Right lobe of liver (tissue), 6 donors: ENCODE results near the gene SCCPDH. TPM values are rescaled to one million over a fixed set of nuclear protein-coding genes. Genes with fewer than 3 reads are reported as not detected.

Source experiments
- ATAC-seq, 4 donors: fragments of 200-7000 bp; cut with Tn5 transposase; one replicate each; pipeline ENCODE4 v1.9.1; 2020; ENCODE audit warnings: mild to moderate bottlenecking in 4 of 4, moderate library complexity in 4 of 4
- DNase-seq, 3 donors: peaks; one replicate each; pipeline ENCODE4 v3.0.0-alpha.2; 2020
- H3K27ac ChIP-seq, 3 donors: fragments of 200-600 bp; one replicate each; pipeline ENCODE4 v1.8.0; 2022
- H3K27me3 ChIP-seq, 2 donors: fragments of 200-600 bp; one replicate each; pipeline ENCODE4 v1.8.0; 2022
- H3K36me3 ChIP-seq, 4 donors: fragments of 200-600 bp; sonication (generic) in 1 of 4; one replicate each; pipeline versions ENCODE4 v1.5.1 to v1.8.0; 2017 to 2022; ENCODE audit warnings: control low read depth in 1 of 4
- H3K4me1 ChIP-seq, 4 donors: fragments of 200-600 bp; sonication (generic) in 1 of 4; one replicate each; pipeline versions ENCODE4 v1.5.1 to v1.8.0; 2017 to 2022; ENCODE audit warnings: control low read depth in 1 of 4
- H3K4me3 ChIP-seq, 3 donors: fragments of 200-600 bp; one replicate each; pipeline ENCODE4 v1.8.0; 2022
- H3K9me3 ChIP-seq, 4 donors: fragments of 200-600 bp; sonication (generic) in 1 of 4; one replicate each; pipeline versions ENCODE4 v1.5.1 to v1.8.0; 2017 to 2022; ENCODE audit warnings: control low read depth in 1 of 4
- CTCF ChIP-seq, 4 donors: fragments of 200-600 bp in 3 of 4; fragments of 450-650 bp in 1 of 4; IDR thresholded peaks; one replicate each; pipeline versions ENCODE4 v1.5.1 to v1.8.0; 2016 to 2022; ENCODE audit warnings: antibody characterized with exemption in 4 of 4, mild to moderate bottlenecking in 2 of 4
- POLR2A ChIP-seq: fragments of 450-650 bp; IDR thresholded peaks from one replicate; pipeline ENCODE4 v1.6.1; 2017; ENCODE audit warnings: antibody characterized with exemption, mild to moderate bottlenecking
- WGBS: methylation state at CpG from one replicate; pipeline ENCODE4 v1.1.6; 2018; ENCODE audit warnings: low coverage, low lambda C conversion rate; ENCODE audit not compliant: insufficient coverage; ENCODE audit errors: missing lambda C conversion rate; 5-methylcytosine and 5-hydroxymethylcytosine counted together
- intact Hi-C, 2 donors: fragments of 100-400 bp; cut with DNase I; formaldehyde crosslinking; loops; one replicate each; pipeline versions ENCODE4 v1.11.2 to v1.14.1; 2022
- total RNA-seq, 6 experiments: library from RNA; depleted of rRNA in 2 of 6; stranded (reverse); fragments of >200 nt in 2 of 6; fragmentation: NEBNext Ultra II Directional in 3 of 6; extraction: Animal tissue kit (Norgen Biotek cat#: 25700) in 3 of 6; gene quantifications; one replicate each; pipeline versions ENCODE4 v1.1.0 to v1.2.4, GENCODE V29; 2016 to 2023
- donor health status: DM: no; HTN: yes; CAD: no.
- donor health status: DM: no; HTN: no; CAD: no.
- donor health status: DM: no; HTN: no; CAD: no.
- donor health status: DM: no; HTN: yes; CAD: no.
- donor health status: DM: no; HTN: yes; CAD: no.

Gene SCCPDH
- total RNA-seq, 6 experiments from 2014 or later, result 80.3 to 125 (median 85.3) TPM

- no peaks in the 10 kb centered on the region for H3K9me3 ChIP-seq
- ATAC-seq, result no peak
- DNase-seq, result no peak
- no peak overlapping the region for H3K27ac ChIP-seq
- H3K4me3 ChIP-seq, result no peak overlapping the region
- no peak for TF ChIP-seq POLR2A
- no peak for TF ChIP-seq CTCF (IDR thresholded peaks at IDR 0.05)
- 80% methylated on average over 2 of the region's 19 CpGs for WGBS
- peaks cover 0 to 15% (median 2%) of the 10 kb centered on the region in 4 donors for H3K4me1 ChIP-seq
- intact Hi-C loops, result no loop called here
- no peaks in the 10 kb centered on the region for H3K27me3 ChIP-seq
- no peaks in the 10 kb centered on the region for H3K36me3 ChIP-seq
Measured at GRCh38 chr1:246790833-246791232, 66.6 kb downstream of the SCCPDH start.

GRCh38 chr1:246791303-246791918 lies 67.2 kb downstream of the SCCPDH start:
- DNase-seq (peak in 1 of 3 donors; percentile 37), ATAC-seq (no peak)
- Histone ChIP-seq H3K36me3 (no peaks in the 10 kb centered on the region), H3K27me3 (no peaks in the 10 kb centered on the region), H3K27ac (no peak overlapping the region), H3K4me1 (peaks cover 0 to 15% (median 2%) of the 10 kb centered on the region in 4 donors), H3K9me3 (no peaks in the 10 kb centered on the region), H3K4me3 (no peak overlapping the region)
- 84% methylated on average over 8 of the region's 17 CpGs for WGBS
- intact Hi-C loops, result no loop called here
- no peak for TF ChIP-seq POLR2A
- no peak for TF ChIP-seq CTCF (IDR thresholded peaks at IDR 0.05)

GRCh38 chr1:246792603-246793002 lies 68.4 kb downstream of the SCCPDH start:
- ATAC-seq, result no peak
- no peaks in the 10 kb centered on the region for H3K36me3 ChIP-seq
- intact Hi-C loops, result no loop called here
- H3K4me1 ChIP-seq, result peaks cover 0 to 15% (median 2%) of the 10 kb centered on the region in 4 donors
- no peak for DNase-seq
- TF ChIP-seq POLR2A (no peak), CTCF (IDR thresholded peaks at IDR 0.05) (no peak)
- no peaks in the 10 kb centered on the region for H3K9me3 ChIP-seq
- WGBS, result 76% methylated on average over 2 of the region's 25 CpGs
- H3K27me3 ChIP-seq, result no peaks in the 10 kb centered on the region
- H3K27ac ChIP-seq, result no peak overlapping the region
- no peak overlapping the region for H3K4me3 ChIP-seq

GRCh38 chr1:246793356-246793896 lies 69.2 kb downstream of the SCCPDH start:
- TF ChIP-seq CTCF (IDR thresholded peaks at IDR 0.05) (no peak), POLR2A (no peak)
- Histone ChIP-seq H3K27me3 (no peaks in the 10 kb centered on the region), H3K4me1 (peaks cover 0 to 8% (median 0%) of the 10 kb centered on the region in 4 donors), H3K9me3 (no peaks in the 10 kb centered on the region), H3K27ac (no peak overlapping the region), H3K36me3 (no peaks in the 10 kb centered on the region), H3K4me3 (no peak overlapping the region)
- intact Hi-C loops, result no loop called here
- DNase-seq (no peak), ATAC-seq (no peak)
- 17% methylated on average over 4 of the region's 6 CpGs for WGBS
